GM06990 (cell line): Measurements from ENCODE around the gene IGLON5.

Source experiments
- DNase-seq: peaks from one replicate; pipeline ENCODE4 v3.0.0-alpha.2; 2011; ENCODE audit not compliant: insufficient read length; ENCODE audit errors: extremely low read depth
- H3K27me3 ChIP-seq: replicated peaks from 2 replicates; pipeline ENCODE4 v1.6.0; 2011; ENCODE audit warnings: low read length; ENCODE audit not compliant: control insufficient read depth, insufficient read depth
- H3K36me3 ChIP-seq: 2 replicates; pipeline ENCODE4 v1.5.1; 2011; ENCODE audit warnings: low read length; ENCODE audit not compliant: control insufficient read depth, insufficient read depth
- H3K4me3 ChIP-seq: replicated peaks from 2 replicates; pipeline ENCODE4 v1.5.1; 2011; ENCODE audit warnings: low read depth, mild to moderate bottlenecking, control low read depth, low read length
- CTCF ChIP-seq: IDR thresholded peaks from 2 replicates; pipeline ENCODE4 v1.5.1; 2011; ENCODE audit warnings: low read length, control low read depth, mild to moderate bottlenecking, inconsistent platforms; ENCODE audit not compliant: insufficient read depth, poor library complexity, severe bottlenecking

The IGLON5 gene

GRCh38 chr19:51330366-51330765 is 18.9 kb downstream of the IGLON5 start:
- DNase-seq: no peak
- TF ChIP-seq CTCF: no peak
- no peak overlapping the region for H3K4me3 ChIP-seq
- no peaks in the 10 kb centered on the region for H3K36me3 ChIP-seq
- no peaks in the 10 kb centered on the region; the same call in 1 of the 2 replicates for H3K27me3 ChIP-seq

- Histone ChIP-seq H3K27me3 (no peaks in the 10 kb centered on the region; the same call in 1 of the 2 replicates), H3K36me3 (no peaks in the 10 kb centered on the region), H3K4me3 (no peak overlapping the region)
- DNase-seq: no peak
- TF ChIP-seq CTCF: no peak
These were observed 19.7 kb downstream of the IGLON5 start for GRCh38 chr19:51331193-51331592.

GRCh38 chr19:51331716-51332115 is 20.3 kb downstream of the IGLON5 start:
- Histone ChIP-seq H3K36me3 (no peaks in the 10 kb centered on the region), H3K4me3 (no peak overlapping the region), H3K27me3 (no peaks in the 10 kb centered on the region; the same call in 1 of the 2 replicates)
- no peak for TF ChIP-seq CTCF
- DNase-seq: no peak

GRCh38 chr19:51333836-51334460 is 22.5 kb downstream of the IGLON5 start:
- no peak for TF ChIP-seq CTCF
- H3K36me3 ChIP-seq: no peaks in the 10 kb centered on the region
- no peaks in the 10 kb centered on the region for H3K27me3 ChIP-seq
- no peak overlapping the region for H3K4me3 ChIP-seq
- DNase-seq: no peak

- no peak overlapping the region for H3K4me3 ChIP-seq
- no peak for TF ChIP-seq CTCF
- H3K36me3 ChIP-seq: no peaks in the 10 kb centered on the region
- no peak for DNase-seq
- H3K27me3 ChIP-seq: no peaks in the 10 kb centered on the region
These were observed 25.9 kb downstream of the IGLON5 start for GRCh38 chr19:51337141-51337860.
